ENCODE data around the gene BMP2K. TPM values are rescaled to one million over a fixed set of nuclear protein-coding genes. Genes with fewer than 3 reads are reported as not detected.

The BMP2K gene
- polyA plus RNA-seq, 1 donor (not counting 4 experiments of a cell fraction or from before 2014, with no cell fraction given) = 35.4 TPM

DNA sequence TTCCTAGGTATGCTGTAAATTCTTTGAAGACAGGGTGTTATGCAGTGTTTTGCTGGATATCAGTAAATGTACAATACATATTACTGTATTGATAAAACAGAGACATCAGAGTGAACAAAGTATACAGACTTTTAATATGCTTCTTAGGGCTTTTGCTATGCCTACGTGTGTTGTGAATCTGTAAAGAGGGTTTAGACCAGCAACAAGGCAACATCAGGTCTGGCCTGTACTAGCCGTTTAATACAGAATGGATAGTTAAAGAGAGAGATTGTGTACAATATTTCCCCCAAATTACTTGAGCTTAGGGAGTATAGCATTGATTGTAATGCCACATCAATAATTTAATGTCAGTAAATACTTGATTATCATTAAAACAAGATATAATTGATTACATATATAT, 87.8 kb downstream of the BMP2K start:
- Histone ChIP-seq H3K36me3 (ENCODE audit: control insufficient read depth in 2 of 2, extremely low read depth in 1 of 2, insufficient read depth in 2 of 2, low read length in 2 of 2) (peaks cover 2 to 5% of the 10 kb centered on the region in 2 experiments), H3K79me2 (ENCODE audit: control insufficient read depth, insufficient read depth, low read length) (no peaks in the 10 kb centered on the region), H3K4me3 (ENCODE audit: control insufficient read depth in 2 of 3, extremely low read depth in 1 of 3, insufficient read depth in 2 of 3, low read depth in 1 of 3, low read length in 3 of 3) (no peak overlapping the region), H3K4me2 (ENCODE audit: control insufficient read depth, extremely low read depth, insufficient read depth, low read depth, low read length) (no peak overlapping the region), H2AFZ (ENCODE audit: control insufficient read depth, low read length) (no peak overlapping the region), H3K4me1 (ENCODE audit: control insufficient read depth, extremely low read depth, insufficient read depth, low read length) (no peaks in the 10 kb centered on the region), H3K27ac (ENCODE audit: control insufficient read depth, insufficient read depth, low read length) (no peak overlapping the region), H3K9me3 (ENCODE audit: control insufficient read depth, low read depth, low read length) (no peaks in the 10 kb centered on the region), H3K27me3 (ENCODE audit: control insufficient read depth, extremely low read depth, insufficient read depth, low read length) (no peaks in the 10 kb centered on the region), H4K20me1 (ENCODE audit: control insufficient read depth, extremely low read depth, insufficient read depth, low read length) (no peaks in the 10 kb centered on the region), H3K9ac (ENCODE audit: control insufficient read depth, extremely low read depth, insufficient read depth, low read length) (no peak overlapping the region), H3K9me1 (ENCODE audit: control insufficient read depth, extremely low read depth, insufficient read depth, low read length) (no peaks in the 10 kb centered on the region)
- TF ChIP-seq EZH2 (IDR thresholded peaks at IDR 0.05; ENCODE audit: low read length) (no peak), CTCF (optimal IDR thresholded peaks at IDR 0.05 in 1 of 3, IDR thresholded peaks at IDR 0.05 in 1 of 3, conservative IDR thresholded peaks at IDR 0.05 in 1 of 3; ENCODE audit: extremely low read depth in 1 of 3, insufficient read depth in 2 of 3, low read length in 3 of 3) (no peak)
- DNase-seq (ENCODE audit: low read depth, low spot score) (no peak), FAIRE-seq (no peak)
- dilution Hi-C loops (cut with MboI; ENCODE audit: extremely low pct_ligation_motif_present, low sequenced_read_pairs) = loop anchor here (25.0 kb wide), 1 partner anchor 252 kb away; no protein-coding TSS in a partner anchor

DNA sequence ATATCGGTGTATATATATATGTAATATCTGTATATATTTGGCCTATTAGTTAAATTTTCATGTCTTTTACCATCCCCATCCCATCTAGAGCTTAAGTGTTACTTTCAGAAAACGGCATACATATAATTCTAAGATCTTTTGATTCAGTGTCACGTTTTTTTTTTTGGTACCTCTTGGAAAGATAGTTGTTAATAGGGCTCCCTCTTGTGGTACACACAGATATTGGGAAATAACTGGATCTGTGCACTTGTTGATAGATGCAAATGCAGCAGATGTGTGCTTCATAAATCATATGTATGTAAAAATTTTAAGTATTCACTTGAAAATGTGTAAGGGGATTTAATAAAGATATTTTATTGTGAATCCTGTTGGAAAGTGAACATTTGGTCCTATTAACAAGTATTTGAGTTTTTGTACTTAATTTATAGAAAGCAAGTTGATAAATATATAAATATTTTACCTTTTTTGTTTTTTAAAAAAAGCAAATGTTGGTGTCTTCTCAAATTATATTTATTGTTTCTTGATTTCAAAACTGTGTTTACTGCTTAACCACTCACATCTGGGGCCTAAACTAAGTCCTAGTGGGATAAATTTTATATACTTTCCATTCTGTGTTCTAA, 88.4 kb downstream of the BMP2K start:
- Histone ChIP-seq H3K9ac (ENCODE audit: control insufficient read depth, extremely low read depth, insufficient read depth, low read length) (no peak overlapping the region), H3K4me2 (ENCODE audit: control insufficient read depth, extremely low read depth, insufficient read depth, low read depth, low read length) (no peak overlapping the region), H3K27me3 (ENCODE audit: control insufficient read depth, extremely low read depth, insufficient read depth, low read length) (no peaks in the 10 kb centered on the region), H3K4me1 (ENCODE audit: control insufficient read depth, extremely low read depth, insufficient read depth, low read length) (no peaks in the 10 kb centered on the region), H4K20me1 (ENCODE audit: control insufficient read depth, extremely low read depth, insufficient read depth, low read length) (no peaks in the 10 kb centered on the region), H3K36me3 (ENCODE audit: control insufficient read depth in 2 of 2, extremely low read depth in 1 of 2, insufficient read depth in 2 of 2, low read length in 2 of 2) (peaks cover 0 to 5% of the 10 kb centered on the region in 2 experiments), H3K4me3 (ENCODE audit: control insufficient read depth in 2 of 3, extremely low read depth in 1 of 3, insufficient read depth in 2 of 3, low read depth in 1 of 3, low read length in 3 of 3) (no peak overlapping the region), H3K9me1 (ENCODE audit: control insufficient read depth, extremely low read depth, insufficient read depth, low read length) (no peaks in the 10 kb centered on the region), H2AFZ (ENCODE audit: control insufficient read depth, low read length) (no peak overlapping the region), H3K9me3 (ENCODE audit: control insufficient read depth, low read depth, low read length) (no peaks in the 10 kb centered on the region), H3K27ac (ENCODE audit: control insufficient read depth, insufficient read depth, low read length) (no peak overlapping the region), H3K79me2 (ENCODE audit: control insufficient read depth, insufficient read depth, low read length) (no peaks in the 10 kb centered on the region)
- TF ChIP-seq CTCF (optimal IDR thresholded peaks at IDR 0.05 in 1 of 3, IDR thresholded peaks at IDR 0.05 in 1 of 3, conservative IDR thresholded peaks at IDR 0.05 in 1 of 3; ENCODE audit: extremely low read depth in 1 of 3, insufficient read depth in 2 of 3, low read length in 3 of 3) = peak in 2 of 3 experiments; percentile 50 to 52
- no peak for TF ChIP-seq EZH2 (IDR thresholded peaks at IDR 0.05; ENCODE audit: low read length)
- FAIRE-seq (no peak), DNase-seq (ENCODE audit: low read depth, low spot score) (peak; percentile 33)
- dilution Hi-C loops (cut with MboI; ENCODE audit: extremely low pct_ligation_motif_present, low sequenced_read_pairs) = loop anchor here (25.0 kb wide), 1 partner anchor 252 kb away; no protein-coding TSS in a partner anchor
